NCI-H187 (cell line): ENCODE results near the gene MAP6D1.
"Not testable (repeated sequence)": the region's sequence is repeated elsewhere in the genome, so short reads cannot be mapped to it uniquely, and the experiment has no call there.

Experiments
- DNase-seq, 2 experiments: peaks; one replicate each; lab custom pipeline; 2025; lab: John Stamatoyannopoulos, UW

Gene MAP6D1

DNA sequence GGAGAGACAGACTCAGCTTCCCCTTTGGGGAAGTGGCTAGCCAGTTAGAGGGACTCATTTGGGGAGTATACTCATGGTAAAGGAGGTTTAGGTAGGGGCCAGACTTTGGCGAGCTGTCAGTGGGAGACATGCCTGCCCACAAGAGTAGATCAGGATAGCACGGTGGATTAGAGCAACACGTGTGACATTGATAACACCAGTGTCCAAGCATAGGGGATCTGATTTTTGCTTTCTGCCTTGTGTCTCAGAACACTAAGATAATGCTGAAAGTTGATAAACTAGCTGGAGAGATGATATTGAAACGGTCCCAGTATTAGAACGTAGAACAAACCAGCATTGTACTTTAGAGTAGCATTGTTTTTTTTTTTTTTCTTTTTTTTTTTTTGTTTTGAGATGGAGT is 25.9 kb downstream of the MAP6D1 start:
- DNase-seq = no peak

DNA sequence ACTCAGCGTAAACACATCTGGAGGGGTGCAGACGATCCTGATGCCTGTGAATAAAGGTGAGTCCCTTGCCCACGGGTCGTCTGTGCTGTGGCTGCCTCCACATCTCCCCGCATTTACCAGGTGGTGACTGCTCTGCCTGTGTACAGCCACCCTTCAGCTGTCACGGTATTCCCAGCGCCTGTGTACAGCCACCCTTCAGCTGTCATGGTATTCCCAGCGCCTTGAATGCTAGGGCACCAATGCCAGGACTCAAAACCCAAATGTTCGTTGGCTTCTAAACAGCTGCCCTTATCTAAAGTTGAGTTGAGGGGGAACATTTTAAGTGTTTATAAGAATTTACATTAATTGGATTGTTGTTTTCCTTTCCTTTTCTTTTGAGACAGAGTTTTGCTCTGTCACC is 27.4 kb downstream of the MAP6D1 start:
- no peak for DNase-seq

DNA sequence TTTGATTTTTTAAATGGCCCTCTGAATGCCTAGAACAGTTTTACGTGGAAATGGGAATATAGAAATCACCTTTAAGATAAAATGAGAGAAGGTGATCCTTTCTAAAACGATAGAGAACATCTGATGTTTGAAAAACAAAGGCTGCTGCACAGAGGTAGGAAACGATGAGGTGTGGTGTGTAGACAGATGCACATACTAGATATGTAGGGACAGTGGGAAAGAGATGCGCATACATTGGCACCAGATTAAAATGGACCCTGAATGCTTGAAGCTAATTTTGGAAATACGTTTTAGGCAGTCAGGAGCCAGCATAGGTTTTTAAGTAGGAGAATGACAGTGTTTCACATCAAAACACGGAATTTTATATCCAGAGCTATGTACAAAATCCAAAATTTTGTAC is 29.0 kb downstream of the MAP6D1 start:
- no peak for DNase-seq

DNA sequence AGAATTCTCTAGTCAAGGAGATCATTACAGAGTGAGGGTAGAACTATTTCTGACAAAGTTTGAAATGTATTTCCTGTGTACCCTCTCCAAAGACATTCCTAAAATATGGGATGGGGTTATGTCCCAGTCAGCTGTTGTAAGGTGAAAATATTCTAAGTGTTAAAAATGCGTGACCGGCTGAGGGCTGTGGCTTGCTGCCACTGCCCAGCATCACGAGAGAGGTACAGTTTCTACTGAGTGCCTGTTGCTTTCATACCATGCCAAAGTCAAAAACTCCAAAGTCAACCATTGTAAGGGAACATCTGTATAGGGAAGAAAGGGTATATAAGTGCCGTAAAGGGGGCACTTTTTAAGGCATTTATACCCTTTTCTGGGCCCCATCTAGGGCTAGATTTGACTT is 30.9 kb downstream of the MAP6D1 start:
- DNase-seq = no peak

DNA sequence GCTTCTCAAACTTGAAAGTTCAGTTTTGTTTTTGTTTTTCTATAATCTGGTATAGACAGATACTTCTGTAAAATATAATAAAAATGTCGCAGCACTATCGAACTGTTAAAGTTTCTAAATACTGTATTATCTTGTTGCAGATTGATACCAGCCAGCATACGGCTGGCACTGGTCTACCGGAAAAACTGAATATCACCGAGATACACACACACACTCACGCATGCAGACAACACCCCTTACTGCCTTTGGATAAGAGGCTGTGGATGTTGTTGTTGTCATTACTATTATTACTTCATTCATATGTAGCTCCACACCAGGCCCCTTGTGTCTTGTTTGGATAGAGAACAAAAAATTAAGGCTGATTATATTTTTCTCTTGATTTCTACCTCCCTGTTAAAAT is 32.4 kb downstream of the MAP6D1 start:
- no peak for DNase-seq

DNA sequence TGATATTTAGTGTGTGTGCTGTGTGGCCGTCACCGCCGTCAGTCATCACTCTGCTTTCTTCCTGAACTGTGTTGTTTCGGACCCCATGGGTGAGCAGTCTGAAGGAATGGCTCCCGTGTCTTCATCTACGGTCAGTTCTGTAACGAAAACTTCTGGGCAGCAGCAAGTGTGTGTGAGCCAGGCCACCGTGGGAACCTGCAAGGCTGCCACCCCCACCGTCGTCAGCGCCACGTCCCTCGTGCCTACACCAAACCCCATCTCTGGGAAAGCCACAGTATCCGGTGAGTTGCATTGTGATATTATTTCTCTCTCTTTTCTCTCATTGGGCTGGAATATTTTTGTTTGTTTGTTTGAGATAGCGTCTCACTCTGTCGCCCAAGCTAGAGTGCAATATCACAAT is 34.7 kb downstream of the MAP6D1 start:
- no peak for DNase-seq

DNA sequence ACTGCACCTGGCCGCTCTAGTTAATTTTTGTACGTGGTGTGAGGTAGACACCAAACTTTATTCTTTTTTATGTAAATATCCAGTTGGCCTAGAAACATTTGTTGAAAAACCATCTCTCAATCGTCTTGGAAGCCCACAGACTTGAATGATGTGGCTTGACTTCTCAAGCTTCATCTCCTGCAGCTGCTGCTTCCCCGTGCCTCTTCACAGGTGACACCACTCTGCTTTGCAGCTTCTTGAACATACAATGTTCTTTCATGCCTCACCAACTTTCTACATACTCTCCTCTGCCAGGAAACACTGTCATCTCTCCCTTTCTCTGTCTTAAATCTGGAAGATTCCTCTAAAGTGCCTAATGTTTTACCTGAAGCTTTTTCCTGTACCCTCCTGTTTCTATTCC is 35.6 kb downstream of the MAP6D1 start:
- no peak for DNase-seq

DNA sequence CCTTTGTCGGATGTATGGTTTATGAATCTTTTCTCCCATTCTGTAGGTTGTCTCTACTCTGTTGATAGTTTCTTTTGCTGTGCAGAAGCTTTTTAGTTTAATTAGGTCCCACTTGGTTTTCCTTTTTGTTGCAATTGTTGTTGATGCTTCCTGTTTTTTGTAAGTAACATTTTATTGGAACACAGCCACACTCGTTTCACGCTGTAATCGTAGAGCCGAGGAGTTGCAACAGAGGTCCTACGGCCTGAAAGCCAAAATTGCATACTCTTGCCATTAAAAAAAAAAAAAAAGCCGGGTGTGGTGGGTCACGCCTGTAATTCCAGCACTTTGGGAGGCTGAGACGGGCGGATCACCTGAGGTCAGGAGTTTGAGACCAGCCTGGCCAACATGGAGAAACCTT is 40.9 kb downstream of the MAP6D1 start:
- DNase-seq = not testable (repeated sequence)

DNA sequence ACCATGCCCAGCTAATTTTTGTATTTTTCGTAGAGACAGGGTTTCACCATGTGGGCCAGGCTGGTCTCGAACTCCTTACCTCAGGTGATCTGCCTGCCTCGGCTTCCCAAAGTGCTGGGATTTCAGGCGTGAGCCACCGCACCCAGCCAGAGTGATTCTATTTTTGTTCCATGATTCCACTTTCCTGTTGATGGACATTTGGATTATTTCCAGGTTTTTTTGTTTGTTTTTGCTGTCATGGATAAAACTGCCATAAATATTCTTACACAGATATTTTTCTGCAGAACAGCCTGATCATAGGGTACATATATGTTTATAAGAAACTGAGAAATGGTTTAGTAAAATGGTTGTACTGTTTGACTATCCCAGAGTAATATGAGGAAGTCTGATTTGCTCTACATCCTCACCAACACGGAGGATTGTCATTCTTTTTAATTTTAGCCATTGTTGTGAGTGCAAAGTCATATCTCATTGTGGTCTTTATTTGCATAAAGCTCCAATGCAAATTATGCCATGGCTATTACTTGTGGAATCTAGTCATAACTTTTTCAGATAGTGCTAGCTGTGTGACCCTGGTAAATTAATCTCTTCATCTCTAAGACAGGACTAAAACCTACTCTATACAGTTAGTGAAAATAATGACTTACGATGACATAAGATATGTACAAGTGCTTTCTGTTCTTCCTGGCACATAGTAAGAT is 42.7 kb downstream of the MAP6D1 start:
- no peak for DNase-seq

DNA sequence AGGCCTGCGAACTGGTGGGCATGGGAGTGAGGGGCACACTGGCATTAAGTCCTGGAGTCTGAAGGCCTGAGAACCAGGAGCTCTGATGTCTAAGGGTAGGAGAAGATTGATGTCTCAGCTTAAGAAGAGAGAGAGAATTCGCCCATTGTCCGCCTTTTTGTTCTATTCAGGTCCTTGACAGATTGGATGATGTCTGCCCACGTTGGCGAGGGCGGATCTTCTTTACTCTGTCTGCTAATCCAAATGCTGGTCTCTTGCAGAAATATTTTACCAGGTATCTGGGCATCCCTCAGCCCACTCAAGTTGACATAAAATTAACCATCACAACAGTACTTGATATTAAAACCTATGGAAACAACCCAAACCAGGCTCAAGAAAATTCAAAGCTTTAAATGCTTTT is 44.1 kb downstream of the MAP6D1 start:
- no peak for DNase-seq

DNA sequence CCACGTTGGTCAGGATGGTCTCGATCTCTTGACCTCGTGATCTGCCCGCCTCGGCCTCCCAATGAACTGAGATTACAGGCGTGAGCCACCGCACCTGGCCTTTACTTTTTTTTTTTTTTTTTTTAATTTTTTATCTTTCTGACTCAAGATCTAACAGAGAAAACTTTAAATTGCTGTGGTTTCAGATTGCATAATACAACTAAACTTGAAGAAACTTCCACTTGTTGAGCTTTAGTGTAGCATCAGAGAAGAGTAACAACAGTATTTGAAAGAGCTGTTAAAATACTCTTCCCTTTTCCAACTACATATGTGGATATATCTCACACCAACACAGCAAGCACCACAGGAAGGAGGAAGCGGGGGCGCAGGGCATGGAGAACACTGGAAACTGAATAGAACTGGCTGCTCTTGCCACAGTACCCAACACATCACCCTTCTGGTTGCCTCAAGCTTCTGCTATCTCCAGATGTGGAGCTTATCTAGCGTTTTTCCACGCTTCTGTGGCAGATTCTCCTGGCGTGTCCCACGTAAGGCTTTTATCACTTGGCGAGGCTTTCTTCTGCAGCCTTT is 45.4 kb downstream of the MAP6D1 start:
- no peak for DNase-seq

DNA sequence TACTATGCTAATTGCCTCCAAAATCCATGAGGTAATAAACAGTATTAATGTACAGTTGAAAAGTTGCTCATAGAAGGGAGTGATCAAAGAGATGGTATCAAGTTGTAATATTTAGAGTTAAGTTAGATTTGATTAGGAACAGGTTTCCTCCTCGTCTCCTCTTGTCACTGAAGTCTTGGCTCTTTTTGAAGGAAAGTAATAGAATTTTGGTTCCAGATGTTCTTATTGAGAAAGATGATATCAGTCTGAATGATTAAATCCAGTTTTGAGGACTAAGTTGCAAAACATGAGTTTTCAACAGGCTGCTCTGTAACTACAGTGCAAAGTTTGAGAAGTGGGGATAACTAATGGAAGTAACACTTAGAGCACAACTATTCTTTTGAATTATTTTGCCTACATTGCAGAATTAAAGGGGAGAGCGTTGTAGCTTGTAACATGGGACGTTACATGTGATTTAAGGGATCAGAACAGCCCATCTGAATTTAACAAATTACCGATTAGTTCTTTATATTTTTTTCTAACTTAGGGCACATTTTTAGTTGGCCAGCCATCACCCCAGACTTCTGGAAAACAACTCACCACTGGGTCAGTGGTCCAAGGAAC is 48.3 kb downstream of the MAP6D1 start:
- DNase-seq = no peak

DNA sequence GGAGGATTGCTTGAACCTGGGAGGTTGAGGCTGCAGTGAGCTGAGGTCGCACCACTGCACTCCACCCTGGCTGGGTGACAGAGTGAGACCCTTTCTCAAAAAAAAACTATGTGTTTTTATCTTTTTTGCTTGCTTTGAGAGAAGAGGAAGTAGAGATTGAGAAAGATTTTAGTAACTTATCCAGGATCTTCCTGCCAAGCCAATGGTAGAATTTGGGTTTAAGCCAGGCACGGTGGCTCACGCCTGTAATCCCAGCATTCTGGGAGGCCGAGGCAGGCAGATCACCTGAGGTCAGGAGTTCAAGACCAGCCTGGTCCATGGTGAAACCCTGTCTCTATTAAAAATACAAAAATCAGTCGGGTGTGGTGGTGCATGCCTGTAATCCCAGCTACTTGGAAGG is 48.9 kb downstream of the MAP6D1 start:
- DNase-seq = not testable (repeated sequence)

DNA sequence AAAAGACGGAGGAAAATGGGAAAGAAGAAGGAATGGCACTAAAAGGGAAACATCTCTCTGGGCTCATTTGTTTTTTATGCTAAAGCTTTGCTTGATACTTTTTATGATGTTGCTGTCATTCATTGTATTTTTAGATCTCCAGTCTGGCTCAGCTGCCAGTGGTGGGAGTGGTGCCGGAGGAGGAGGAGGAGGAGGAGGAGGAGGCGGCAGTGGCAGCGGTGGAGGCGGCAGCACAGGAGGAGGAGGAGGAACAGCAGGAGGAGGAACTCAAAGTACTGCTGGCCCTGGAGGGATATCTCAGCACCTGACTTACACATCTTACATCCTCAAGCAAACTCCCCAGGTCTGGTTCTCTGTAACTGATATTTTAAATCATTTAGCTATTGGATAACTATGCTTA is 49.6 kb downstream of the MAP6D1 start:
- DNase-seq = no peak

DNA sequence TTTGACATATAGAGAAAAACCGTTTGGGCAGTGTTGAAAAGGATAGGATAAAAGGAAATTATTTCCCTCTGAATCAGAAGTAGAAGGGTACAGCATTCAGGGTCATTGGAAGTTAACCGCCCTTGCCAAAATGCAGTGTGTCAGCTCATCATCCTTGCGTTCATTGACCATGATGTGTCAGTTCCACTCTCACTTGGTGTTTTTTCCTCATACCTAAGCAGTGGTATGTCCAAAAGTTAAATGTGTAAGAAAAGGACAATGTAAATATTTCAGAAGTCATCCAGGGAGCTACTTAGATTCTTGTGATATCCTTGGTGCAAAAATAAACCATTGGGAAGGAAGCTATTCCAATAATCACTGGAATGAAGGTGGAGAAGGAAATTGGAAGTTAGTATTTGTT is 50.7 kb downstream of the MAP6D1 start:
- no peak for DNase-seq

DNA sequence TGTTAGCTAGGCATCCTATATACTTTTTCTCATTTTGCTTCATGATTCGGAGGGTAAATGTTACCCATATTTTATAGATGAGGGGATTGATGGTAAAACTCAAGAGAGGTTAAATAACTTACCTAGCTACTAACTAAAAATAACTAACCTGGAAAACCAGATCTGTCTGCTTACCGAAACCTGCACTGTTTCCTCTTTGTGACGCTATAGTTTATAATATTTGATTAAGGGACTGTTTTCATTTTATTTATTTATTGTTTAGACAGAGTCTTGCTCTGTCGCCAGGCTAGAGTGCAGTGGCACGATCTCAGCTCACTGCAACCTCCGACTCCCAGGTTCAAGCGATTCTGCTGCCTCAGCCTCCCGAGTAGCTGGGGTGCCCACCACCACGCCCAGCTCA is 55.9 kb downstream of the MAP6D1 start:
- no peak for DNase-seq

DNA sequence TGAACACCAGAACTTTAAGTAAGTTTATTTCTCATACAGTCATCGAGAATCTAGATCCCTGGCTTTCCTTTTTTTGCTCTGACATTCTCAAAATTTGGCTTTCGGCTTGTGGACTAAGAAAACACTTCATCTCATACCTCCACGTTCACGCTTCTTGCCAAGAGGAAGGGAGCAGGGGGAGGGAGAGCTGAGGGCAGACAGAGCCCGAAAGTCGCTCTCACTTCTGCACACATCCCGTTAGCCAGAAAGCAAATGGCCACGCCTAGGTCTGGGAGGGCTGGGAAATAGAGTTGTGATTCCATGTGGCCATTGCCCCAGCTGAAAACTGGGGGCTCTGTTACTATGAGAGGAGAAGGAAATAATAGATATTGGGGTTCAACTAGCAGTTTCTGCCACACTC is 57.3 kb downstream of the MAP6D1 start:
- DNase-seq = no peak

DNA sequence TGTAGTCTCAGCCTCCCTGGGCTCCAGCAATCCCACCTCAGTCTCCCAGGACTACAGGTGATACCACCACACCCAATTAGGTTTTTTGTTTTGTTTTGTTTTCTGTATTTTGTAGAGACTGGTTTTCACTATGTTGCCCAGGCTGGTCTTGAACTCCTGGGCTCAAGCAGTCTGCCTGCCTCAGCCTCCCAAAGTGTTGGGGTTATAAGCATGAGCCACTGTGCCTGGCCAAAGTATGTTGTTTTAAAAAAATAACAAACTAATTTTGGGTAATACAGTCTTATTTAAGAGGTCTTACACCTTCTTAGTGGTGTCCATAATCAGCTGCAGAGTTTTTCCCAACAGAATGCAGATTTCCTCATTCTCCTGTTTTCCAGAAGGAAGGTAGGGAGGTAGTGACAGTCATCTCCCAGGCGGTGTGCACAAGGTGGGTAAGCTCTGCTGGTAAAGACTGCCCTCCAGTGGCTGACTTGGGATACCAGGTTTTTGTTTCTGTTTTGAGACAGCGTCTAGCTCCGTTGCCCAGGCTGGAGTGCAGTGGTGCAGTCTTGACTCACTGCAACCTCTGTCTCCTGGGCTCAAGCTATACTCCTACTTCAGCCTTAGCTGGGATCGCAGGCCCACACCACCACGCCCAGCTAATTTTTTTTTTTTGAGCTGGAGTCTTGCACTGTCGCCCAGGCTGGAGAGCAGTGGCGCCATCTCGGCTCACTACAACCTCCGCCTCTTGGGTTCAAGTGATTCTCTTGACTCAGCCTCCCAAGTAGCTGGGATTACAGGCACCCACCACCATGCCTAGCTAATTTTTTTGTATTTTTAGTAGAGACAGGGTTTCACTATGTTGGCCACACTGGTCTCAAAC is 58.4 kb downstream of the MAP6D1 start:
- peak; percentile 8 to 30 for DNase-seq

DNA sequence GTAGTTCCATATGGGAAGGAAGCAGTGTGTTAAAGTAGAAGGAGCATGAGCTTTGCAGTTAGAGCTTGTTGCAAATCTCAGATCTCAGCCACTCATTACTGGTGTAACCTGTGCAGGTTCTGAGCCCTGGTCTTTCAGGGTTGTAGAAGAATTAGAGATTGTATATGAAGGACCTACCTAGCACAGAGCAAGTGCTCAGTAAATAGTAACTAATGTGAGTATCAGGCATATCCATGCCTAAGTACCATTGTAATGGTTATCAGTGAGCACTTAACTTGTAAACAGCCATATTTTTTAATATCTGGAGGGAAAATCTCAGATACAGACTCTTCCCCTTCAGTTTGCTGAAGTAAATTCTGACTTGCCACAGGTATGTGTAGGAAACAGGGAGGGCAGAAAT is 59.3 kb downstream of the MAP6D1 start:
- DNase-seq = no peak
